ENCODE results near the gene ZFP90.
"Not testable (repeated sequence)": the region's sequence is repeated elsewhere in the genome, so short reads cannot be mapped to it uniquely, and the experiment has no call there.

The ZFP90 gene
- total RNA-seq = 30.8 to 117 (median 51.1) reads per million in 9 experiments

DNA sequence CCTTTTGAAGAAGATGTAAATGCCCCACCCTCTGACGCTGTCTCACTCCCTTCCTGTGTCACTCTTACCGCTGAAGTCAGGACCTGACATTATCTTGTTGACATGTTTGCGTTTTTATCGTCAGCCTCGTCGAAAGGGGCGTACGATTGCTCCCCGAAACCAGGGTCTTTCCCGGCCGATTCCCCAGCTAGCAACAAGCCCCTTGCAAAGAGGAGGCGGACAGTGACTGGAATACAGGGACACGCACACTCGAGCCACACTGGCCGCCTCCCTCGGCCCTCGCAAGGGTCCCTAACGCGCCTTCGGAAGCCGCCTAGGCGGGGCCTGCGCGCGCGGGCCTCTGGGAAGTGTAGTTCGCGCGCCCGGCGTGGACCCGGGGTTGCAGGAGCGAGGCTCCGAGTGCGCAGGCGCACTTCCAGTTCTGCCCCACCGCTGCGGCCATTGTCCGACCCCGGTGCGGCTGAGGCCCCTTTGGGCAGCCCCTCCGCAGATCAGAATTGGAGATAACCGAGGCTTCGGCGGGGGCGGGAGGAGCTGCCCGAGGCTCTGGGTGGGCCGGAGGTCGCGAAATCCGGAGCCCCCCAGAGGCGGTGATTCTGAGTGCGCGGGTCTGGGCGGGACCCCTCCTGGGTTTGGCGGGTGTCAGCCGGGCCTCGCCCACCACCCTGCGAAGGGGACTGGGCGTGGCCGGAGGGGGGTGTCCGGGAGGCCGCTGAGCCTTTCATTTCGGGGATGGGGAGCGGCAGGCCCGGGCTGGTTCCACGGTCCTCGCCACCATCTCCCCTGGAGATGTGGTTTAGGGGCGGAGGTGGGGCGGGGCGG lies at the start of gene ZFP90:
ZFP90 (plus strand) TSS at position 412 of the 822 bp plus-strand sequence. CDS start 502 bp downstream, outside the sequence.
- ATAC-seq (replicated peaks) = peak; percentile 89
- Mint-ChIP-seq H3K4me3 (peak within 1 kb of the TSS; percentile 98 to 99), H3K27ac (peak within 1 kb of the TSS; percentile 99 to 100), H3K36me3 (ENCODE audit: insufficient read depth) (peaks cover 21% of the 10 kb centered on the region), H3K27me3 (no peaks in the 10 kb centered on the region), H3K9me3 (no peaks in the 10 kb centered on the region), H3K4me1 (ENCODE audit: low read depth in 2 of 2) (peaks cover 18 to 20% of the 10 kb centered on the region in 2 donors)
- peak; percentile 73 to 80 (median 76) for DNase-seq

DNA sequence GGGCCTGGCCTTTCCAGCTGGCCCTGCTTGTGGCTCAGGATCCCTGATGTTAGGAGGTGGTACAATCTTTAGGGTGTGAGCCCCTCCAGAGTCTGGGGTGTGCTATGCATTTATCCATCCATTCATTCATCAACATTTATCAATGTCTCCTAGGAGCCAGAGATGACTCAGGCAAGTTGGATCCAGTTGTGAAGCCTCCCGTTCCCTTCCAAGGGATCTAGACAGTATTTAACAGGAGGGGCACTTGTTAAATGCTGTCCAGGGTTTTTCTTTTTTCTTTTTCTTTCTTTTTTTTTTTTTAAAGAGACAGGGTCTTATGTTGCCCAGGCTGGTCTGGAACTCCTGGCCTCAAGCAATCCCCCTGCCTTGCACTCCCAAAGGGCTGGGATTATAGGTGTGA lies 48.7 kb upstream of the ZFP90 start:
- no peaks in the 10 kb centered on the region for H3K36me3 Mint-ChIP-seq (ENCODE audit: insufficient read depth)
- H3K4me3 Mint-ChIP-seq = no peak overlapping the region
- H3K27ac Mint-ChIP-seq = no peak overlapping the region
- H3K4me1 Mint-ChIP-seq (ENCODE audit: low read depth in 2 of 2) = no peaks in the 10 kb centered on the region
- DNase-seq (no peak), ATAC-seq (replicated peaks) (no peak)
- H3K9me3 Mint-ChIP-seq = no peaks in the 10 kb centered on the region
- H3K27me3 Mint-ChIP-seq = peaks cover 10 to 36% of the 10 kb centered on the region in 2 donors

DNA sequence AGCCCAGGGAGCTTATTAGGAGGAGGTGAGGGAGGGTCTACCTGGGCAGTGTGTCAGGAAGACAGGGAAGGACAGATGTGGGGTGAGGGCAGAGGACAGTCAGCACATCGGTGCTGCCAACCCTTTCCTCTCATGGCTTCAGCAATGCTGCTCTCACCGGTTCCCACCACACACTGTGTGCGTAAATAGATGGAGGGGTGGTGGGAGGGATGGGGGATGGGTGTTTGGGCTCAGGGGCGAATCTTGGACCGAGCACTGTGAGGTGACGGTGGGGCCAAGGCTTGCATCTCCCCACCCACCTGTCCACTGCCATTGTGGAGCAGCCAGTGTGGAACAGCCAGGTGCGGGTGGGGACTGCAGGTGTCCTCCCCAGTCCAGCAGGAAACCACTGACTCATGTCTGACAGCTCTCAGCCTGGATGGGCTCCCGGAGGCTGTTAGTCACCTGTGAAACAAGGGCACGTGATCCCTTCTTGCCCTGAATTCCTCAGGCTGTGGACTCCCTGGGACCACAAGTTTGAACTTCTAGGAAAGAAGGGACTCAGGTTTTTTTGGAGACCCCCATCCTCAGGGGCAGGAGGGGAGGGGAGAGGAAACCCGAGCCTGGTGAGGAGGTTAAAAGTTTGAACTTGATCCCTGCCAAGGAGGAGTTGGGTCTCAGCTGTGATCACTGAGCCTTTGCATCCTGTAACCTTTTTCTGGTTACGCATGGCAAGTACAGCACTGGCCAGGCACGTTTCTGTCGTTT lies 48.1 kb upstream of the ZFP90 start:
- DNase-seq = no peak

DNA sequence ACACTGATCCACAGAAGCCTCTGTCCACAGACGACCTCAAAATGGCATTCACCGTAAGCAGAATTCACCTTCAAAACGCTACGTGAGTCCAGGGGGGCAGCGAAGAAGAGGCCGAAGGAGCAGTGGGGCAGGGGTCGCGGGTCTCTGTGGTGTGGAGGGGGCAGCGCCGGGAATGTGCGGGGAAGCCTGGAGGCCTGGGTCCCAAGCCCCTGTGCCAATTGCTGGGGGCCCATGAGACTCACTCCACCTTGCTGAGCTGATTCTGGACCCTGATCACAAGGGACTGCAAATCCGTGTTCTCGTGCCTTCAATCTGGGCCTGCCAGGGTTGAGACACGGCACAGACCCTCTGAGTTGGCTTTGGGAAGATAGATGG lies 47.5 kb upstream of the ZFP90 start:
- Mint-ChIP-seq H3K4me1 (ENCODE audit: low read depth in 2 of 2) (no peaks in the 10 kb centered on the region), H3K9me3 (no peaks in the 10 kb centered on the region), H3K27me3 (peaks cover 10 to 35% of the 10 kb centered on the region in 2 donors), H3K36me3 (ENCODE audit: insufficient read depth) (no peaks in the 10 kb centered on the region), H3K4me3 (no peak overlapping the region), H3K27ac (no peak overlapping the region)
- ATAC-seq (replicated peaks) (no peak), DNase-seq (no peak)

More for the DNA sequence above, 48.1 kb upstream of the ZFP90 start:
- no peak for ATAC-seq (replicated peaks)
- H3K4me1 Mint-ChIP-seq (ENCODE audit: low read depth in 2 of 2) = no peaks in the 10 kb centered on the region
- no peak overlapping the region for H3K4me3 Mint-ChIP-seq
- H3K27me3 Mint-ChIP-seq = peaks cover 10 to 36% of the 10 kb centered on the region in 2 donors
- no peaks in the 10 kb centered on the region for H3K9me3 Mint-ChIP-seq
- H3K36me3 Mint-ChIP-seq (ENCODE audit: insufficient read depth) = no peaks in the 10 kb centered on the region
- no peak overlapping the region for H3K27ac Mint-ChIP-seq

DNA sequence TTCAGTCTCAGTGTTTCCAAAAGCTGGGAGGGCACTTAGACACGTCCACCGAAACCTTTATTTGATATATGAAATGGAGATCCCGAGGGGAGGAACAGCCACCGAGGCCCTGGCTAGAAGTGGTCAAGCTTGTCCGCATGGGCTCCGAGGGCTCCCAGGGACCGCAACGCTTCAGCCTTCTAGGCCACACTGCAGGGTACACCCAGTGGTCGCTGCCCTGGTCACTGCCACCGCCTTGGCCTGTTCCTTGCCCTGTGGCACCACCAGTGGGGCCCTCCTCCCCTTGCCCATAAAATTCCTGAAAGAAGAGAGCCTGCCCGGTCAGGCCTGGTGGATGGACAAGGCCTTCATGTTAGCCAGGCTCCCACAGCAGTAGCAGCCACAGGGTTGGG lies 46.9 kb upstream of the ZFP90 start:
- no peaks in the 10 kb centered on the region for H3K36me3 Mint-ChIP-seq (ENCODE audit: insufficient read depth)
- peak overlapping the region in 1 of 2 donors; percentile 51 for H3K27ac Mint-ChIP-seq

DNA sequence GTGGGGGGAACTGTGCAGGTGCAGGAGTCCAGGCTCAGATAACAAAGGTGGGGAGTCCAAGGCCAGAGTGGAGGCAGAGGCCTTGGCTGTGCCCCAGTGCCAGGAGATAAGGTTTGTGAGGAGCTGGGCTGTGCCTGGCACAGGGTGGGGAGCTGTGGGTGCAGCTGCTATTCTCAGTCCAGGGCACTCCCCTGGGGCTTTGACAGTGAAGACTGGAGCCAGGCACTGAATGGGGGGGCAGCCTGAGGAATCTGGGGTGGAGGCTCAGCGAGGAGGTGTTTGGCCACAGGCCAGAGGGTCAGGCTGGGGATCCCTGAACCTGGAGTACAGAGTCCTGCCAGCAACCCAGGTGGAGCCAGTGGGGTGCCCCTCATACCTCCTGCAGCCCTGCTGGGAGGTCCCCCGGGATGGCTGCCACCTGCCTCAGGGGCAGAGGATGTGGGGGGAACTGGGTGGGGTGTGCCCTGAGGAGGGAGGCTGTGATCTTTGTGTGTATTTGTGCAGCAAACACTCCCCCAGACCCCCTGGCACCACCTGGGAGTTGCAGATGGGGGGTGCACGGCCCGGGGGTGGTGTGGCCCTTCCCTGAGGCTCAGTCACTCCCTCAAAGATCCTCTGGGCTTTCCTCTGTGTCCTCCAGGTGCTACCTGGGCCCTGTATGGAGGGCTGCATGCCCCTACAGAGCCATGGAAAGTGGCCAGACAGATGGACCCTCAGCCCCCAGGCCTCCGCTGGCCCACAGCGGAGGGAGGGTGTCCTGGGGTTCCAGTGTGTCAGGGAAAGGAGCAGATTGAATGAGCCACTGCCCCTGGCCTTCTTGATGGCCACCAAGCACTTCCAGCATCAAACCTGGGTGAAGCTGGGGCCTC lies 46.3 kb upstream of the ZFP90 start:
- Mint-ChIP-seq H3K9me3 (no peaks in the 10 kb centered on the region), H3K4me3 (no peak overlapping the region), H3K27ac (peak overlapping the region in 1 of 2 donors; percentile 51)

More for the DNA sequence above, 46.9 kb upstream of the ZFP90 start:
- peaks cover 10 to 31% of the 10 kb centered on the region in 2 donors for H3K27me3 Mint-ChIP-seq
- no peaks in the 10 kb centered on the region for H3K9me3 Mint-ChIP-seq
- no peak overlapping the region for H3K4me3 Mint-ChIP-seq
- DNase-seq (no peak), ATAC-seq (replicated peaks) (no peak)
- H3K4me1 Mint-ChIP-seq (ENCODE audit: low read depth in 2 of 2) = no peaks in the 10 kb centered on the region

DNA sequence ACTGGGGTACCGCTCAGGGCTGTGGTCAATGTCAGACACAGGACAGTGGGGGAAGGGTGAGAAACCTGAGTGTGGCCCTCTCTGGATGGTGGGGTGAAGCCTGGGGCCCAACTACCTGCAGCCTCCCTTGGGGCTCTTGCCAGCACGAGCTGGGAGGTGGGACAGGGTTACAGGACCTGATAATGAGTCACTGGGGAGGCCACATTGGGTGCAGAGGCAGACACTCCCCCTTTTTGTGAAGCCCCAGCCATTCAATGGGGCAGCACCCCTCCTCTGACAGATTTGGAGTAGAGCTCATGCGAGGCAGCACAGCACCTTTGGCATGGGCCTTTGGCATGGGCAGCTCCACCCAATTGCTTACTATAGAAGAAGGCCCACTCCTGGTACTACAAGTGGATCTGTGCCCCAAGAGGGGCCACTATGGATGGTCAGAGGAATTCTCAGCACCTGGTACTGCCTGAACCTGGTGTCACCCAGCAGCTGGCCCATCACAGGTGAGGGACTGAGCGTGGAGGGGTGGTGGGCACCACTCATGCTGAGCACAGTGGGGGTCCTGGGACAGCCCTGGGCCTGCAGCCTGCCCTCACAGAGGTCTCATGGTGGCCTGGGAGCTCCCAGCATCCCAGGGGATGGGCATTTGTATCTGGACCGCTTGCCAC lies 45.5 kb upstream of the ZFP90 start:
- DNase-seq (no peak), ATAC-seq (replicated peaks) (no peak)
- Mint-ChIP-seq H3K36me3 (ENCODE audit: insufficient read depth) (no peaks in the 10 kb centered on the region), H3K27me3 (peaks cover 10 to 37% of the 10 kb centered on the region in 2 donors), H3K27ac (no peak overlapping the region), H3K4me3 (no peak overlapping the region), H3K4me1 (ENCODE audit: low read depth in 2 of 2) (no peaks in the 10 kb centered on the region), H3K9me3 (no peaks in the 10 kb centered on the region)

More for the DNA sequence above, 46.3 kb upstream of the ZFP90 start:
- no peak for DNase-seq
- no peak for ATAC-seq (replicated peaks)
- Mint-ChIP-seq H3K27me3 (peaks cover 10 to 36% of the 10 kb centered on the region in 2 donors), H3K36me3 (ENCODE audit: insufficient read depth) (no peaks in the 10 kb centered on the region), H3K4me1 (ENCODE audit: low read depth in 2 of 2) (no peaks in the 10 kb centered on the region)

DNA sequence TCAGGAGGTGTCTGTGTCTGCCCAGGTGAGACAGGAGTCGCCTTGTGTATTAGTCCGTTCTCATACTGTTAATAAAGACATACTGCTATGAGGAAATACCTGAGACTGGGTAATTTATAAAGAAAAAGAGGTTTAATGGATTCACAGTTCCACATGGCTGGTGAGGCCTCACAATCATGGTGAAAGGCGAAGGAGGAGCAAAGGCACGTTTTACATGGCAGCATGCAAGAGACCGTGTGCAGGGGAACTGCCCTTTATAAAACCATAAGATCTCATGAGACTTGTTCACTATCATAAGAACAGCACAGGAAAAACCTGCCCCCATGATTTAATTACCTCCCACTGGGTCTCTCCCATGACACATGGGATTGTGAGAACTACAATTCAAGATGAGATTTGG lies 44.8 kb upstream of the ZFP90 start:
- H3K27me3 Mint-ChIP-seq = peaks cover 10 to 40% of the 10 kb centered on the region in 2 donors
- H3K4me3 Mint-ChIP-seq; H3K4me1 Mint-ChIP-seq (ENCODE audit: low read depth in 2 of 2); H3K27ac Mint-ChIP-seq; H3K36me3 Mint-ChIP-seq (ENCODE audit: insufficient read depth); ATAC-seq (replicated peaks); H3K9me3 Mint-ChIP-seq; DNase-seq: not testable (repeated sequence)

DNA sequence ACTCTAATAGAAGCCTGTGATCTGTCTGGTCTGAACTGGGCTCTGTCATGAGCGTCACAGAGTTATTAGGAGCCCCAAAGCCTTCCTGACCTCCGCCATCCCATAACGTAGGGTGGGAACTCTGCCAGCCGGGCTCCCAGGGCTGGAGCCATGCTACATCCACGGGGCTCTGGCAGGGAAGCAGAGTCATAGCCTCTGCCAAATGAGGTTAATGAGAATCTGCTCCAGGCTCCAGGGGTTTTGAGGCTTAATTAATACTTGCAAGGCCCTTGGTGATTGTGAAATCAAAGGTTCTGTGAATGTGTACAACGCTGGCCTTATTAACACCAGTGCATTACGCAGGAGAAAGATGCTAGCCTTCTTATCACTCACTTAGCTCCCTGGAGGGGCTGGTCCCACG lies 42.4 kb upstream of the ZFP90 start:
- peaks cover 2 to 34% of the 10 kb centered on the region in 2 donors for H3K27me3 Mint-ChIP-seq
- no peak overlapping the region for H3K27ac Mint-ChIP-seq
- ATAC-seq (replicated peaks) (no peak), DNase-seq (no peak)
- no peak overlapping the region for H3K4me3 Mint-ChIP-seq
- peaks cover 2 to 4% of the 10 kb centered on the region in 2 donors for H3K4me1 Mint-ChIP-seq (ENCODE audit: low read depth in 2 of 2)
- H3K9me3 Mint-ChIP-seq = no peaks in the 10 kb centered on the region
- no peaks in the 10 kb centered on the region for H3K36me3 Mint-ChIP-seq (ENCODE audit: insufficient read depth)

DNA sequence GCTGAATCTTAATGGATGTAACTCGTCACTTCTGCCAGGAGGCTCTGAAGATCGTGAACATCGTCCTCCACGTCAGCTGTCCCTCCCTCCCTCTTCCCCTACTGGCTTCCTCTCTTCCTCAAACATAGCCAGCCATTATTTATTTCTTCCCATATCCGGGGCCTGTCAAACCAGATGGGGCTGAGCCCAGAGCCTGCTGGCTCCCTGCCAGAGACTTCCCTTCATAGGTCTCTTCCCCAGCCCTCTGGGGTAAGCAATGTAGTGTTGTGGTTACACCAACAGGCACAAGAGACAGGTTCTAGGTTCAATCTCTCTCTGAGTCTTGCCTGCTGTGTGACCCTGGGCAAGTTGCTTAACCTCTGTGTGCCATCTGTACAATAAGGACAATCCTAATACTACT lies 40.1 kb upstream of the ZFP90 start:
- H3K36me3 Mint-ChIP-seq (ENCODE audit: insufficient read depth) = no peaks in the 10 kb centered on the region
- H3K27me3 Mint-ChIP-seq = peaks cover 0 to 20% of the 10 kb centered on the region in 2 donors
- no peaks in the 10 kb centered on the region for H3K9me3 Mint-ChIP-seq
- ATAC-seq (replicated peaks) (no peak), DNase-seq (no peak)
- no peak overlapping the region for H3K4me3 Mint-ChIP-seq
- H3K27ac Mint-ChIP-seq = no peak overlapping the region
- H3K4me1 Mint-ChIP-seq (ENCODE audit: low read depth in 2 of 2) = peaks cover 2 to 4% of the 10 kb centered on the region in 2 donors

DNA sequence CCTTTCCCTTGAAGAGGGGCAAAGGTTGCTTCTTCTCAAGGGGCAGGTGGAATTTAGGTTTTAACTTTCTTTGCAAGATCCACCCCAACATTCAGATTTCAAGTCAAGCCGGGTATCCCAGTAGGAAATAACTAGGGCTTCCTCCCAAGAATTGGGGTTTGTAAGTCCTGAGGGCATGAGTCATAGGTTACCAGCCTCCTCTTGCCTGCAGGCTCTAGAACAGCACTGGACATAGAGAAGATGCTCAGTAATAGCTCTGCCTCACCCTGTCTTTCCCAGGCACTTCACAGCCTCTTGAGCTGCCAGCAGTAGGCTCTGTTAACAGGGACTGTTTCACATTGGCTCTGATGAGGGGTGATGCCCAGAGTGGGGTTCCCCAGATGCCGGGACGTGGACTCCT lies 35.8 kb upstream of the ZFP90 start:
- Mint-ChIP-seq H3K27me3 (peaks cover 4 to 23% of the 10 kb centered on the region in 2 donors), H3K4me1 (ENCODE audit: low read depth in 2 of 2) (peaks cover 2 to 4% of the 10 kb centered on the region in 2 donors), H3K27ac (no peak overlapping the region), H3K9me3 (no peaks in the 10 kb centered on the region), H3K36me3 (ENCODE audit: insufficient read depth) (no peaks in the 10 kb centered on the region), H3K4me3 (no peak overlapping the region)
- no peak for ATAC-seq (replicated peaks)
- no peak for DNase-seq

DNA sequence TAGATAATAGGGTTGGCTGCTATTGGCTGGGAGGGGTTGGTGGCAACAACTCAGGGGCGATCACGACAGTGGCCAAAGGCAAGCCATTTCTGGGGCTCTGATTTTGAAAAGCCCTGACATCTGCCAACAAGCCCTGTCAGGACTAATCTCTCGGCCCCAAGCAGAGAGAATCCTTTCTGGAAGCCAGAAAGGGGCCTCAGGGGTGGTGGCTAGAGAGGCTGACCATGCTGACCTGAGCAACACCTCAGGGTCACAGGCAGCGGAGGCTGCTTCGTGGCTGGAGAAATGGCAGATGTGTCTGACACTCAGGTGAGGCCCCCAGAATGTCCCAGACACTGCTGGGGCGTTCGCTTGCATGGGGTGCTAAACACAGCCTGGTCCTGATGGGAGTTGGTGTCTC lies 35.0 kb upstream of the ZFP90 start:
- H3K27me3 Mint-ChIP-seq = peaks cover 9 to 28% of the 10 kb centered on the region in 2 donors
- no peak for ATAC-seq (replicated peaks)
- H3K4me1 Mint-ChIP-seq (ENCODE audit: low read depth in 2 of 2) = peaks cover under 1 to 2% of the 10 kb centered on the region in 2 donors
- H3K27ac Mint-ChIP-seq = no peak overlapping the region
- DNase-seq = no peak
- no peak overlapping the region for H3K4me3 Mint-ChIP-seq
- H3K9me3 Mint-ChIP-seq = no peaks in the 10 kb centered on the region
- H3K36me3 Mint-ChIP-seq (ENCODE audit: insufficient read depth) = no peaks in the 10 kb centered on the region

Data from effector memory CD8-positive, alpha-beta T cell (primary cell).